OCI-LY7 (cell line): ENCODE measurements around the gene OR2G2. TPM values are rescaled to one million over a fixed set of nuclear protein-coding genes. Genes with fewer than 3 reads are reported as not detected.

Experiments
- BruUV-seq: library from RNA; stranded (reverse); fragments of 400-500 nt; replicated peaks from 2 replicates; lab custom pipeline; 2021; lab: Mats Ljungman, UMichigan
- CTCF ChIA-PET: fragments of 300-600 bp; sonication (Branson Sonifier 250); formaldehyde crosslinking; loops from one replicate; lab custom pipeline; 2022; ENCODE audit warnings: antibody characterized with exemption; ENCODE audit not compliant: unreplicated experiment; lab: Charles Lee
- POLR2A ChIA-PET: fragments of 300-600 bp; sonication (Branson Sonifier 250); formaldehyde crosslinking; loops from one replicate; lab custom pipeline; 2022; ENCODE audit warnings: antibody characterized with exemption; lab: Charles Lee
- DNase-seq: peaks from one replicate; pipeline ENCODE4 v3.0.0-alpha.2; 2015; ENCODE audit warnings: low spot score
- H2AFZ ChIP-seq: fragments of 200-600 bp; sonication (generic), shearing (Covaris generic); 2 replicates; pipeline ENCODE4 v1.6.1; 2014; ENCODE audit warnings: mild to moderate bottlenecking, antibody characterized with exemption, low read length, moderate library complexity
- H3K27ac ChIP-seq: fragments of 200-600 bp; sonication (generic); 2 replicates; pipeline ENCODE4 v1.5.1; 2014; ENCODE audit warnings: mixed run types, low read depth, mild to moderate bottlenecking, moderate library complexity, low read length, inconsistent platforms; ENCODE audit not compliant: poor library complexity, severe bottlenecking
- H3K36me3 ChIP-seq: fragments of 200-600 bp; sonication (generic); 2 replicates; pipeline ENCODE4 v1.6.1; 2014; ENCODE audit warnings: mild to moderate bottlenecking, antibody characterized with exemption, low read length, moderate library complexity, mixed read lengths; ENCODE audit not compliant: insufficient read depth
- H3K4me1 ChIP-seq: fragments of 200-600 bp; sonication (generic); 2 replicates; pipeline ENCODE4 v1.5.1; 2014; ENCODE audit warnings: mild to moderate bottlenecking, low read length; ENCODE audit not compliant: insufficient read depth, poor library complexity, severe bottlenecking
- H3K4me2 ChIP-seq: fragments of 200-600 bp; sonication (generic); 2 replicates; pipeline ENCODE4 v1.6.1; 2014; ENCODE audit warnings: mild to moderate bottlenecking, low read length
- H3K4me3 ChIP-seq: fragments of 200-600 bp; sonication (generic); 2 replicates; pipeline ENCODE4 v1.5.1; 2014; ENCODE audit warnings: mild to moderate bottlenecking, low read depth, low read length; ENCODE audit not compliant: poor library complexity, severe bottlenecking
- H3K79me2 ChIP-seq: fragments of 200-600 bp; sonication (generic); 2 replicates; pipeline ENCODE4 v1.6.1; 2016; ENCODE audit warnings: low read depth, mild to moderate bottlenecking, low read length, moderate library complexity, mixed read lengths; ENCODE audit not compliant: insufficient read depth
- H3K9me2 ChIP-seq: fragments of 200-600 bp; sonication (generic); 2 replicates; pipeline ENCODE4 v1.6.1; 2016; ENCODE audit warnings: mild to moderate bottlenecking, low read length, mixed read lengths; ENCODE audit not compliant: insufficient read depth
- H3K9me3 ChIP-seq: fragments of 200-600 bp; sonication (generic); 2 replicates; pipeline ENCODE4 v1.6.1; 2014; ENCODE audit warnings: mild to moderate bottlenecking, mixed run types, low read length, mixed read lengths
- H4K20me1 ChIP-seq: fragments of 200-600 bp; sonication (generic); 2 replicates; pipeline ENCODE4 v1.6.1; 2014; ENCODE audit warnings: mild to moderate bottlenecking, antibody characterized with exemption, low read length, moderate library complexity, mixed read lengths; ENCODE audit not compliant: insufficient read depth
- EZH2phosphoT487 ChIP-seq: fragments of 200-600 bp; sonication (generic); IDR thresholded peaks from 2 replicates; pipeline ENCODE4 v1.6.1; 2018; ENCODE audit warnings: low read depth, borderline replicate concordance, mild to moderate bottlenecking, mixed run types, antibody characterized with exemption, low read length, moderate library complexity, mixed read lengths
- intact Hi-C: fragments of 100-400 bp; cut with micrococcal nuclease; formaldehyde crosslinking; loops from one replicate; pipeline ENCODE4 v1.10.0; 2022; ENCODE audit not compliant: unreplicated experiment
- total RNA-seq, 2 experiments: library from RNA; depleted of rRNA in 1 of 2; stranded (reverse); fragments of >200 nt in 1 of 2; shearing (Covaris generic) in 1 of 2; gene quantifications; 2 replicates each; pipeline ENCODE4 v1.2.3, GENCODE V29; 2014 to 2022
- TF ChIP-seq, protein P1 (sequence below): fragments of 200-600 bp; sonication (generic); conservative IDR thresholded peaks from 2 replicates; pipeline ENCODE4 v1.5.1; 2014; ENCODE audit warnings: mild to moderate bottlenecking, antibody characterized with exemption, low read length, moderate library complexity, mixed read lengths

OR2G2 gene
- total RNA-seq, 2 experiments from 2014 or later: not detected

DNA sequence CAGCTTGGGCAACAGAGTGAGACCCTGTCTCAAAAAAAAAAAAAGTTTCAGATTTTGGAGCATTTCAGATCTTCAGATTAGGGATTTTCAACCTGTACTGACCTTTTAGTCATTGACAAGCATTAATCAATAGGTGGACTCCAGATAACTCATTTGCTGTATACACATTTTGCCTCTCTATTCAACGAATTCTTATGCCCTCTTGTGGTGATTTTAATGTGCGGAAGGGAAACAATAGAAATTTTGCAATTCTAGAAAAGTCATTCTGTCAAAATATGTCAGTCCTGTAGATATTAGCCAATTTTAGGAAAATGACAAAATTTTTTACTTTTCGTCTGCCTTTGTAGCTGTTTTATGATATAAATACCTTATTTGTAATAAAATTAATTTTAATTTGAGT, 11.6 kb upstream of the OR2G2 start:
- Histone ChIP-seq H3K4me1 (no peaks in the 10 kb centered on the region), H3K4me2 (no peak overlapping the region), H3K4me3 (no peak overlapping the region), H3K79me2 (no peaks in the 10 kb centered on the region), H3K36me3 (no peaks in the 10 kb centered on the region), H3K9me2 (no peaks in the 10 kb centered on the region), H2AFZ (no peak overlapping the region), H4K20me1 (no peaks in the 10 kb centered on the region), H3K27ac (no peak overlapping the region), H3K9me3 (no peaks in the 10 kb centered on the region)
- POLR2A ChIA-PET: no interaction called here
- TF ChIP-seq, protein P1, sequence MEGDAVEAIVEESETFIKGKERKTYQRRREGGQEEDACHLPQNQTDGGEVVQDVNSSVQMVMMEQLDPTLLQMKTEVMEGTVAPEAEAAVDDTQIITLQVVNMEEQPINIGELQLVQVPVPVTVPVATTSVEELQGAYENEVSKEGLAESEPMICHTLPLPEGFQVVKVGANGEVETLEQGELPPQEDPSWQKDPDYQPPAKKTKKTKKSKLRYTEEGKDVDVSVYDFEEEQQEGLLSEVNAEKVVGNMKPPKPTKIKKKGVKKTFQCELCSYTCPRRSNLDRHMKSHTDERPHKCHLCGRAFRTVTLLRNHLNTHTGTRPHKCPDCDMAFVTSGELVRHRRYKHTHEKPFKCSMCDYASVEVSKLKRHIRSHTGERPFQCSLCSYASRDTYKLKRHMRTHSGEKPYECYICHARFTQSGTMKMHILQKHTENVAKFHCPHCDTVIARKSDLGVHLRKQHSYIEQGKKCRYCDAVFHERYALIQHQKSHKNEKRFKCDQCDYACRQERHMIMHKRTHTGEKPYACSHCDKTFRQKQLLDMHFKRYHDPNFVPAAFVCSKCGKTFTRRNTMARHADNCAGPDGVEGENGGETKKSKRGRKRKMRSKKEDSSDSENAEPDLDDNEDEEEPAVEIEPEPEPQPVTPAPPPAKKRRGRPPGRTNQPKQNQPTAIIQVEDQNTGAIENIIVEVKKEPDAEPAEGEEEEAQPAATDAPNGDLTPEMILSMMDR: peak; percentile 78
- TF ChIP-seq EZH2phosphoT487: no peak
- no TSS peak for BruUV-seq
- CTCF ChIA-PET: no interaction called here
- intact Hi-C loops: loop anchor here (1.0 to 5.0 kb wide), 2 partner anchors 186 to 204 kb away; no protein-coding TSS in a partner anchor
- DNase-seq: peak; percentile 11

DNA sequence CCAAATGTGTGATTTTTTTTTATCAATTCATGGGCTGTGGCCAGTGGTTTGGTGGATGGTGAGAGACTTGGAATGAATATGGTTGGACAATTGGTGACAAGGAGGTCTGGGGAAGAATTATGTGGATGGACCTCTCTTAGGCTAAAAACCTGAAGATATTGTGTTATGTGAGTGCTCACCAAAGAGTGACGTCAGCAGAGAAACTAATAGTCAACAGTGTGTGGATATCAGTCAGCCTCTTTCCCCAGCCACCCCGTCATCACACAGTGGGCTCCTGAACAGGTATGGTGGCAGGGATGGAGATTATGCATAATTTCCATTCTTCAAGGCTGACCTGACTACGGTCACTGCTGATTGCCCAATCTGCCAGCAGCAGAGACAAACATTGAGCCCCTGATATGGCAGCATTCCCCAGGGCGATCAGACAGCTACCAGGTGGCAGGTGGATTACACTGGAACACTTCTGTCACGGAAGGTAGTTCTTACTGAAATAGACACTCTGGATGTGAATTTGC, 9.2 kb upstream of the OR2G2 start:
- no peak overlapping the region for H3K27ac ChIP-seq
- DNase-seq: no peak
- no peaks in the 10 kb centered on the region for H3K4me1 ChIP-seq
- intact Hi-C loops: loop anchor here (5.0 kb wide), 1 partner anchor 207 kb away; no protein-coding TSS in a partner anchor
- ChIA-PET CTCF (no interaction called here), POLR2A (no interaction called here)
- H3K4me3 ChIP-seq: no peak overlapping the region
- no peak for TF ChIP-seq EZH2phosphoT487
- TF ChIP-seq, protein P1: no peak
- H3K4me2 ChIP-seq: no peak overlapping the region
- no TSS peak for BruUV-seq
- no peaks in the 10 kb centered on the region for H4K20me1 ChIP-seq
- no peaks in the 10 kb centered on the region for H3K36me3 ChIP-seq
- H3K9me3 ChIP-seq: no peaks in the 10 kb centered on the region
- no peaks in the 10 kb centered on the region for H3K9me2 ChIP-seq
- no peaks in the 10 kb centered on the region for H3K79me2 ChIP-seq
- no peak overlapping the region for H2AFZ ChIP-seq

DNA sequence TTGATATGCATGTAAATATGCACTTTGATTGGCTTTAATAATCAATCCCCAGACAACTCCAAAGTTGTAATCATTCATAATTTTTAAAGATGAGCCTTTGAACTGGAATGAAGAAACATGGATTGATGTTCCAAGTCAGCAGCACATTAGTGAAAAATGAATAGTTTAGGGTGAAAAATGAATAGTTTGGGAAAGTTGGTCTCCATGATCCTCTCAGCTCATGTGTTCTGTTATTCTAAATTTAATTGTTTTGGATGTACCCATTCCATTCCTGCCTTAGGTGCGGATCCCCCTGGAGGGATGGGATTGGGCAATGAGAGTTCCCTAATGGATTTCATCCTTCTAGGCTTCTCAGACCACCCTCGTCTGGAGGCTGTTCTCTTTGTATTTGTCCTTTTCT, 17.1 kb downstream of the OR2G2 start, which contains the start of gene OR2G3:
Gene OR2G3, plus strand, starts transcription at position 301 of the 400 bp plus-strand sequence. Its CDS starts 0 bp downstream, at position 301.
- intact Hi-C loops: no loop called here
- TF ChIP-seq EZH2phosphoT487: no peak
- TF ChIP-seq, protein P1: no peak
- Histone ChIP-seq H4K20me1 (no peaks in the 10 kb centered on the region), H3K79me2 (no peaks in the 10 kb centered on the region), H3K4me1 (no peaks in the 10 kb centered on the region), H3K36me3 (no peaks in the 10 kb centered on the region), H3K4me2 (no peak within 1 kb of the TSS), H2AFZ (no peak within 1 kb of the TSS), H3K4me3 (no peak within 1 kb of the TSS), H3K9me2 (no peaks in the 10 kb centered on the region), H3K9me3 (no peaks in the 10 kb centered on the region), H3K27ac (no peak within 1 kb of the TSS)
- no peak for DNase-seq
- no TSS peak for BruUV-seq
- ChIA-PET CTCF (no interaction called here), POLR2A (no interaction called here)
